ENCODE data around the gene CLDN11. TPM values are rescaled to one million over a fixed set of nuclear protein-coding genes. Genes with fewer than 3 reads are reported as not detected.

The CLDN11 gene
- total and polyA plus RNA-seq, 7 experiments from 2014 or later = not detected

DNA sequence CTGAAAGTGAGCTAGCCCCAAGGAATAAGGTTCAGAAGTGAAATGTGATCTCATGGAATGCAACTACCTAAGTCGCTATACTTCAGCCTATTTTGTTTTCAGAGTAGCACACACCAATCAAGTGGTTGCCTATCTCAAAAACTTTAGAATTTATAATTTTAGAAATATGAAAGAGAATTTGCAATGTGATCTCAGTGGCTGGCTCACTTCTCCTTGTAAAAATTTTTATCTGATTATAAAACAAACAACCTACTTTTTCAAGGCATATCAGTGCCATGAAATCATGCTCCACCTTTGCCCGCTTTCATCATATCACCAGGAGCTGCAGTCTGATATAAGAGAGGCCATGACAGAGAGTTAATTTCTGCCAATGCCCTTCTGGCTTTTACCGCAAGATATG is 47.3 kb downstream of the CLDN11 start:
- Histone ChIP-seq H3K36me3 (ENCODE audit: control insufficient read depth in 2 of 3, insufficient read depth in 3 of 3, low read length in 3 of 3) (no peaks in the 10 kb centered on the region), H3K9me3 (ENCODE audit: control insufficient read depth in 2 of 3, low read length in 3 of 3) (no peaks in the 10 kb centered on the region), H3K27me3 (ENCODE audit: control insufficient read depth in 2 of 2, insufficient read depth in 2 of 2, low read length in 2 of 2) (no peaks in the 10 kb centered on the region), H3K27ac (ENCODE audit: low read depth, low read length) (no peak overlapping the region), H3K4me3 (ENCODE audit: low read length) (no peak overlapping the region), H3K4me1 (ENCODE audit: control insufficient read depth in 2 of 2, insufficient read depth in 2 of 2, low read length in 2 of 2) (no peaks in the 10 kb centered on the region)
- H3K4me1 Mint-ChIP-seq = no peaks in the 10 kb centered on the region
- no peak overlapping the region for H3K27ac Mint-ChIP-seq
- H3K27me3 Mint-ChIP-seq = peaks cover 12 to 36% (median 25%) of the 10 kb centered on the region in 5 donors
- no peak overlapping the region for H3K4me3 Mint-ChIP-seq
- CTCF ChIA-PET = no interaction called here
- intact Hi-C loops (cut with micrococcal nuclease) = no loop called here
- DNase-seq (no peak), ATAC-seq (no peak)
- no peaks in the 10 kb centered on the region for H3K36me3 Mint-ChIP-seq
- POLR2A ChIA-PET = no interaction called here
- H3K9me3 Mint-ChIP-seq = no peaks in the 10 kb centered on the region

GRCh38 chr3:170467007-170467406 is 48.3 kb downstream of the CLDN11 start:
- Mint-ChIP-seq H3K9me3 (peaks cover 0 to 2% (median 0%) of the 10 kb centered on the region in 11 donors), H3K4me3 (no peak overlapping the region), H3K27me3 (peaks cover 12 to 40% (median 25%) of the 10 kb centered on the region in 5 donors), H3K4me1 (no peaks in the 10 kb centered on the region), H3K36me3 (no peaks in the 10 kb centered on the region), H3K27ac (no peak overlapping the region)
- DNase-seq (no peak), ATAC-seq (no peak)
- no peaks in the 10 kb centered on the region for H3K9me3 ChIP-seq (ENCODE audit: control insufficient read depth in 2 of 3, low read length in 3 of 3)
- no peaks in the 10 kb centered on the region for H3K27me3 ChIP-seq (ENCODE audit: control insufficient read depth in 2 of 2, insufficient read depth in 2 of 2, low read length in 2 of 2)
- ChIA-PET POLR2A (no interaction called here), CTCF (no interaction called here)
- H3K27ac ChIP-seq (ENCODE audit: low read depth, low read length) = no peak overlapping the region
- H3K4me3 ChIP-seq (ENCODE audit: low read length) = no peak overlapping the region
- no peaks in the 10 kb centered on the region for H3K4me1 ChIP-seq (ENCODE audit: control insufficient read depth in 2 of 2, insufficient read depth in 2 of 2, low read length in 2 of 2)
- no peaks in the 10 kb centered on the region for H3K36me3 ChIP-seq (ENCODE audit: control insufficient read depth in 2 of 3, insufficient read depth in 3 of 3, low read length in 3 of 3)
- intact Hi-C loops (cut with micrococcal nuclease) = no loop called here

- no peak for ATAC-seq
- H3K27me3 ChIP-seq (ENCODE audit: control insufficient read depth in 2 of 2, insufficient read depth in 2 of 2, low read length in 2 of 2) = no peaks in the 10 kb centered on the region
- H3K27me3 Mint-ChIP-seq = peaks cover 10 to 40% (median 25%) of the 10 kb centered on the region in 5 donors
- H3K27ac Mint-ChIP-seq = no peak overlapping the region
- intact Hi-C loops (cut with micrococcal nuclease) = no loop called here
- no peaks in the 10 kb centered on the region for H3K9me3 ChIP-seq (ENCODE audit: control insufficient read depth in 2 of 3, low read length in 3 of 3)
- H3K9me3 Mint-ChIP-seq = peaks cover 0 to 2% (median 0%) of the 10 kb centered on the region in 11 donors
- no peaks in the 10 kb centered on the region for H3K36me3 Mint-ChIP-seq
- H3K4me3 ChIP-seq (ENCODE audit: low read length) = no peak overlapping the region
- H3K36me3 ChIP-seq (ENCODE audit: control insufficient read depth in 2 of 3, insufficient read depth in 3 of 3, low read length in 3 of 3) = no peaks in the 10 kb centered on the region
- no peak overlapping the region for H3K27ac ChIP-seq (ENCODE audit: low read depth, low read length)
- no peaks in the 10 kb centered on the region for H3K4me1 Mint-ChIP-seq
- H3K4me1 ChIP-seq (ENCODE audit: control insufficient read depth in 2 of 2, insufficient read depth in 2 of 2, low read length in 2 of 2) = no peaks in the 10 kb centered on the region
- CTCF ChIA-PET = no interaction called here
- no peak overlapping the region for H3K4me3 Mint-ChIP-seq
- POLR2A ChIA-PET = no interaction called here
- no peak for DNase-seq
Observed at GRCh38 chr3:170467571-170468147, 49.0 kb downstream of the CLDN11 start.

GRCh38 chr3:170469151-170470062 is 50.7 kb downstream of the CLDN11 start:
- CTCF ChIA-PET = interaction anchor here (0.6 kb wide), 1 partner anchor 52 kb away, joined by 3 read pairs; no protein-coding TSS in a partner anchor
- no peaks in the 10 kb centered on the region for H3K36me3 ChIP-seq (ENCODE audit: control insufficient read depth in 2 of 3, insufficient read depth in 3 of 3, low read length in 3 of 3)
- DNase-seq (no peak), ATAC-seq (no peak)
- no peaks in the 10 kb centered on the region for H3K9me3 ChIP-seq (ENCODE audit: control insufficient read depth in 2 of 3, low read length in 3 of 3)
- H3K4me1 Mint-ChIP-seq = no peaks in the 10 kb centered on the region
- H3K9me3 Mint-ChIP-seq = peaks cover 0 to 2% (median 0%) of the 10 kb centered on the region in 11 donors
- intact Hi-C loops (cut with micrococcal nuclease) = no loop called here
- H3K36me3 Mint-ChIP-seq = no peaks in the 10 kb centered on the region
- H3K4me3 Mint-ChIP-seq = no peak overlapping the region
- POLR2A ChIA-PET = no interaction called here
- H3K27me3 Mint-ChIP-seq = peaks cover 15 to 41% (median 18%) of the 10 kb centered on the region in 5 donors
- no peaks in the 10 kb centered on the region for H3K4me1 ChIP-seq (ENCODE audit: control insufficient read depth in 2 of 2, insufficient read depth in 2 of 2, low read length in 2 of 2)
- H3K27me3 ChIP-seq (ENCODE audit: control insufficient read depth in 2 of 2, insufficient read depth in 2 of 2, low read length in 2 of 2) = no peaks in the 10 kb centered on the region
- H3K27ac Mint-ChIP-seq = no peak overlapping the region
- no peak overlapping the region for H3K4me3 ChIP-seq (ENCODE audit: low read length)
- H3K27ac ChIP-seq (ENCODE audit: low read depth, low read length) = no peak overlapping the region

- intact Hi-C loops (cut with micrococcal nuclease) = no loop called here
- H3K9me3 ChIP-seq (ENCODE audit: control insufficient read depth in 2 of 3, low read length in 3 of 3) = no peaks in the 10 kb centered on the region
- ChIA-PET CTCF (interaction anchor here (0.6 kb wide), 1 partner anchor 51 kb away, joined by 3 read pairs; no protein-coding TSS in a partner anchor), POLR2A (no interaction called here)
- no peaks in the 10 kb centered on the region for H3K36me3 ChIP-seq (ENCODE audit: control insufficient read depth in 2 of 3, insufficient read depth in 3 of 3, low read length in 3 of 3)
- Mint-ChIP-seq H3K27ac (no peak overlapping the region), H3K36me3 (no peaks in the 10 kb centered on the region), H3K27me3 (peaks cover 16 to 39% (median 18%) of the 10 kb centered on the region in 5 donors), H3K4me1 (no peaks in the 10 kb centered on the region), H3K4me3 (no peak overlapping the region), H3K9me3 (peaks cover 0 to 2% (median 0%) of the 10 kb centered on the region in 11 donors)
- H3K27ac ChIP-seq (ENCODE audit: low read depth, low read length) = no peak overlapping the region
- H3K27me3 ChIP-seq (ENCODE audit: control insufficient read depth in 2 of 2, insufficient read depth in 2 of 2, low read length in 2 of 2) = no peaks in the 10 kb centered on the region
- ATAC-seq (no peak), DNase-seq (no peak)
- no peaks in the 10 kb centered on the region for H3K4me1 ChIP-seq (ENCODE audit: control insufficient read depth in 2 of 2, insufficient read depth in 2 of 2, low read length in 2 of 2)
- no peak overlapping the region for H3K4me3 ChIP-seq (ENCODE audit: low read length)
Observed at GRCh38 chr3:170470063-170471016, 51.7 kb downstream of the CLDN11 start.

DNA sequence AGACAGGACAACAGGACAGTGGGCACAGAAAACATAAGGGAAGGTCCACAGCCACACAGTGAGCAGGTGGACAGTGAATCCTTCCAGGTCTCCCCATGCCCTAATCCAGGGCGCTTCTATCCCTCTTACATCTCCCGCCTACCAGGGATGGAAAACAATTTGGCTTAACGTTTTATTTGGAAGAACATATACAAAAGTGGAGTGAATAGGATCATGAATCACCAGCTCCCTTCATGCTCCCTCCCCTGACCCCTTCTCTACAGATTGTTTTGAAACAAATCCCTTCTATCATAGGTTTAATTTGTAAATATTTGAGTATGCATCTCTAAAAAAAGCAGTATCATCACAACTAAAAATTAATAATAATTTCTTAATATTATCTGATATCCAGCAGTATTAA is 52.5 kb downstream of the CLDN11 start:
- Histone ChIP-seq H3K4me1 (ENCODE audit: control insufficient read depth in 2 of 2, insufficient read depth in 2 of 2, low read length in 2 of 2) (no peaks in the 10 kb centered on the region), H3K36me3 (ENCODE audit: control insufficient read depth in 2 of 3, insufficient read depth in 3 of 3, low read length in 3 of 3) (no peaks in the 10 kb centered on the region), H3K9me3 (ENCODE audit: control insufficient read depth in 2 of 3, low read length in 3 of 3) (no peaks in the 10 kb centered on the region), H3K27ac (ENCODE audit: low read depth, low read length) (no peak overlapping the region), H3K27me3 (ENCODE audit: control insufficient read depth in 2 of 2, insufficient read depth in 2 of 2, low read length in 2 of 2) (no peaks in the 10 kb centered on the region), H3K4me3 (ENCODE audit: low read length) (no peak overlapping the region)
- H3K27ac Mint-ChIP-seq = no peak overlapping the region
- H3K9me3 Mint-ChIP-seq = peaks cover 0 to 2% (median 0%) of the 10 kb centered on the region in 11 donors
- H3K4me1 Mint-ChIP-seq = no peaks in the 10 kb centered on the region
- ChIA-PET CTCF (no interaction called here), POLR2A (no interaction called here)
- no peaks in the 10 kb centered on the region for H3K36me3 Mint-ChIP-seq
- intact Hi-C loops (cut with micrococcal nuclease) = no loop called here
- peaks cover 15 to 39% (median 18%) of the 10 kb centered on the region in 5 donors for H3K27me3 Mint-ChIP-seq
- ATAC-seq (no peak), DNase-seq (no peak)
- no peak overlapping the region for H3K4me3 Mint-ChIP-seq

Data from naive thymus-derived CD4-positive, alpha-beta T cell (primary cell).